ENCODE data around the gene PDE4B. TPM values are rescaled to one million over a fixed set of nuclear protein-coding genes. Genes with fewer than 3 reads are reported as not detected.

PDE4B gene
- total RNA-seq, 2 donors from 2014 or later: 4.3 to 18.0 TPM

DNA sequence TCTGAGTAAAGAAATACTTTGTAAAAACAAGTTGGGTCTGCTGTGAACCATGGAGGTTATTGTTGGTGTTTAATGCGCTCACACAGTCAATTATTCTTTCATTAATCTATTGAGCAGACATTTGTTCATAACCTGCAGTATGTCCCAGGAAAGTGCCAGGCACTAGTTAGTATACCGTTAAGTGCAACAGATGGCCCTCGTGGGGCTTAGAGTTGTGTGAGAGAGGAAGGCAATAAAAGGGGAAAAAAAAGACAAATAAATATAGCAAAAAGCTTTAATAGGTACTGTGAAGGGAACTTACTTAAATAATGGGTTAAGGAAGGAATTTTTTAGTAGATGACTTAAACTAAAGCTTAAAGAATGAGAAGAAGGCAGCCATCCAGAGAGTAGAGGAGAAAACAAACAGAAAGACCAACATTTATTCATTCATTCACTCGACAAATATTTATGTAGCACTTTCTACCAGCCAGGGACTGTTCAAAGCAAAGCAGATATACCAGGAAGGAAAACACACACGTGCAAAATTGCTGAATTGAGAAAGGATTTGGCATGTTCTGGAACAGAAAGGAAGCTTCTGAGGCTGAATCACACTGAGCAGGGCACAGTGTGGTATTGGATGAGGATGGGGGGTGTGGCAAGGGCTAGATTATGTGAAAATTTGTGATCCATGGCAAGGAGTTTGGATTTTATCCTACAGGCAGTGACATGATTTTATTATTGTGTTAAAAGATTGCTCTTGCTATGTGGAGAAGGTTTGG is 445.2 kb downstream of the PDE4B start:
- no peak for DNase-seq
- 83 to 87% methylated on average over 3 to 5 of the region's 5 CpGs for WGBS, 2 experiments (ENCODE audit: insufficient coverage in 1 of 2, insufficient read length in 1 of 2)

DNA sequence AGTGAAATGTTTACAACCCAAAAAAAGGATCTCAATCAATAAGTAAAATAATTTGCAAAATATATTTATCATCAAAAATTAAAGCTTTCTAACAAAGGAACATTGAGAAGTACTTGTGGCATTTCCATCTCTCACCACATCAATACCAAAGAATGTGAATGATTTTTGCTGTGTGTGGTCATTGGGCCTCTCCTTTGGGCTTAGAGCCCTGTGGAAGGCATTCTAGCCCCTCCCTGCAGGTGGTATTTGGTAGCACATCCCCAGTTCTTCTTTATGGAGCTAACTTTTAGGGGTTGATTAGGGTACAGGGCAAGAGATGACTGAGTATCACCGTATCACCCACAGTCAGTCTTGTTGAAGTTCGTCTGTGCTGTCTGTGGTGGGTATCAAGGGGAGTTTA is 447.1 kb downstream of the PDE4B start:
- no peaks in the 10 kb centered on the region for H3K4me1 Mint-ChIP-seq
- no peaks in the 10 kb centered on the region for H3K36me3 ChIP-seq (ENCODE audit: control insufficient read depth, insufficient read depth, low read length)
- H3K9ac ChIP-seq (ENCODE audit: extremely low read depth, low read length, poor library complexity, severe bottlenecking): no peak overlapping the region
- no peak overlapping the region for H3K4me3 ChIP-seq (ENCODE audit: low read length)
- no peak overlapping the region for H3K27ac ChIP-seq (ENCODE audit: low read depth, low read length)
- WGBS, 2 experiments (ENCODE audit: insufficient coverage in 1 of 2, insufficient read length in 1 of 2): 82 to 90% methylated on average over 2 of the region's 2 CpGs
- peak; percentile 52 for DNase-seq
- no peaks in the 10 kb centered on the region for H3K27me3 ChIP-seq (ENCODE audit: control insufficient read depth, insufficient read depth, low read length, poor library complexity, severe bottlenecking)
- no peaks in the 10 kb centered on the region for H3K9me3 Mint-ChIP-seq
- H3K36me3 Mint-ChIP-seq (ENCODE audit: low read depth): no peaks in the 10 kb centered on the region
- H3K9me3 ChIP-seq (ENCODE audit: control insufficient read depth, low read length): no peaks in the 10 kb centered on the region
- H3K27ac Mint-ChIP-seq: no peak overlapping the region
- H3K4me3 Mint-ChIP-seq: no peak overlapping the region
- no peaks in the 10 kb centered on the region for H3K27me3 Mint-ChIP-seq (ENCODE audit: insufficient read depth)
- no peaks in the 10 kb centered on the region for H3K4me1 ChIP-seq (ENCODE audit: control insufficient read depth, insufficient read depth, low read length)
- TF ChIP-seq, protein P1, sequence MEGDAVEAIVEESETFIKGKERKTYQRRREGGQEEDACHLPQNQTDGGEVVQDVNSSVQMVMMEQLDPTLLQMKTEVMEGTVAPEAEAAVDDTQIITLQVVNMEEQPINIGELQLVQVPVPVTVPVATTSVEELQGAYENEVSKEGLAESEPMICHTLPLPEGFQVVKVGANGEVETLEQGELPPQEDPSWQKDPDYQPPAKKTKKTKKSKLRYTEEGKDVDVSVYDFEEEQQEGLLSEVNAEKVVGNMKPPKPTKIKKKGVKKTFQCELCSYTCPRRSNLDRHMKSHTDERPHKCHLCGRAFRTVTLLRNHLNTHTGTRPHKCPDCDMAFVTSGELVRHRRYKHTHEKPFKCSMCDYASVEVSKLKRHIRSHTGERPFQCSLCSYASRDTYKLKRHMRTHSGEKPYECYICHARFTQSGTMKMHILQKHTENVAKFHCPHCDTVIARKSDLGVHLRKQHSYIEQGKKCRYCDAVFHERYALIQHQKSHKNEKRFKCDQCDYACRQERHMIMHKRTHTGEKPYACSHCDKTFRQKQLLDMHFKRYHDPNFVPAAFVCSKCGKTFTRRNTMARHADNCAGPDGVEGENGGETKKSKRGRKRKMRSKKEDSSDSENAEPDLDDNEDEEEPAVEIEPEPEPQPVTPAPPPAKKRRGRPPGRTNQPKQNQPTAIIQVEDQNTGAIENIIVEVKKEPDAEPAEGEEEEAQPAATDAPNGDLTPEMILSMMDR (conservative IDR thresholded peaks at IDR 0.05): peak; percentile 57

More for the DNA sequence above, 445.2 kb downstream of the PDE4B start:
- Histone ChIP-seq H3K36me3 (ENCODE audit: control insufficient read depth, insufficient read depth, low read length) (no peaks in the 10 kb centered on the region), H3K27ac (ENCODE audit: low read depth, low read length) (no peak overlapping the region), H3K4me3 (ENCODE audit: low read length) (no peak overlapping the region), H3K9ac (ENCODE audit: extremely low read depth, low read length, poor library complexity, severe bottlenecking) (no peak overlapping the region), H3K4me1 (ENCODE audit: control insufficient read depth, insufficient read depth, low read length) (no peaks in the 10 kb centered on the region), H3K27me3 (ENCODE audit: control insufficient read depth, insufficient read depth, low read length, poor library complexity, severe bottlenecking) (no peaks in the 10 kb centered on the region), H3K9me3 (ENCODE audit: control insufficient read depth, low read length) (no peaks in the 10 kb centered on the region)
- Mint-ChIP-seq H3K4me1 (no peaks in the 10 kb centered on the region), H3K27me3 (ENCODE audit: insufficient read depth) (no peaks in the 10 kb centered on the region), H3K36me3 (ENCODE audit: low read depth) (no peaks in the 10 kb centered on the region), H3K27ac (no peak overlapping the region), H3K4me3 (no peak overlapping the region), H3K9me3 (no peaks in the 10 kb centered on the region)
- TF ChIP-seq, protein P1 (conservative IDR thresholded peaks at IDR 0.05): no peak

DNA sequence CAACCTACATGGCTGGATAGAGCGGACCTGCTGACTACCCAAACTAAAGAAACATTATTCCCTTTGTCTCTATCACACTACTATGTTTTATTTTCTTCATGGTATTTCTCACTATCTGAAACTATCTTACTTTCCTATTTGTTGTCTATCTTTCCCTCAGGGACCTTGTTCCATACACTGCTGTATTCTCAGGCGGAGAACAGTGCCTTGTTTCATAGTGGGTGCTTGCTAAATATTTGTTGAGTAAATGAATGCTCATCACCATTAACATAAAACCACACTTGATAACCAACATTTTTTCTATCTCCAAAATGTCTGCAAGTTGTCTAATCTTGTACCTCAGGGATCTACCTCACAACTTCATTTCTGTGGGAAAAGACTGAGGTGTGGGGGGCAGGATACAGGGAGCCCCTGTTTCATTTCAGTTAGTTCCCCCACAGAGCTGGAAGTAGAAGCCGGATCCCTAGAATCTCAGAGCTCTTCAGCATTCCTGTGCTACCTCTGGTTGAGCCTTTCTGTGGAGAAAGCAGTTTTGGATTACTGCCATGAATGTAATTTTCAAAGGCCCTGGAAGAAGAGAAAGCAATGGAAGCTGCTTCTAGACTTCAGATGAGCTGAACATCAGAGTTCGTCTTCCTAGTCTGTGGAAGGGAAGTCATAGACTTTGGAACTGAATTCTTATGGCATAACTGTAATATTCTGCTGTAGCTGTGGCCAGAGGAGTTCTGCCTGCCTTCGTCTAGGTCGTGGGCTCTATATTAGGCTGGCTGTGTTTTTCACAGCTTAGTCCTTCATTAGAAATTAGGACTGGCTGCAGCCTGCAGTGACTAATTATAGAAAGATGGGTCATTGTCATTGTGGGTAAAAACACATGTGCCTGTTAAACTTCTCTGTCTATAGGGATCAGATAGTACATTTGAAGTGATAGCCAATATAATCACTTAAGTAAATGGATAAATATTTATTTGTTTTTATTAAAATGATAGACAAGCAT is 448.1 kb downstream of the PDE4B start:
- Histone ChIP-seq H3K4me3 (ENCODE audit: low read length) (no peak overlapping the region), H3K27ac (ENCODE audit: low read depth, low read length) (no peak overlapping the region), H3K36me3 (ENCODE audit: control insufficient read depth, insufficient read depth, low read length) (no peaks in the 10 kb centered on the region), H3K9ac (ENCODE audit: extremely low read depth, low read length, poor library complexity, severe bottlenecking) (no peak overlapping the region), H3K27me3 (ENCODE audit: control insufficient read depth, insufficient read depth, low read length, poor library complexity, severe bottlenecking) (no peaks in the 10 kb centered on the region), H3K9me3 (ENCODE audit: control insufficient read depth, low read length) (no peaks in the 10 kb centered on the region), H3K4me1 (ENCODE audit: control insufficient read depth, insufficient read depth, low read length) (no peaks in the 10 kb centered on the region)
- H3K4me3 Mint-ChIP-seq: no peak overlapping the region
- 90 to 94% methylated on average over 5 of the region's 6 CpGs for WGBS, 2 experiments (ENCODE audit: insufficient coverage in 1 of 2, insufficient read length in 1 of 2)
- H3K36me3 Mint-ChIP-seq (ENCODE audit: low read depth): no peaks in the 10 kb centered on the region
- TF ChIP-seq, protein P1 (conservative IDR thresholded peaks at IDR 0.05): no peak
- DNase-seq: no peak
- no peaks in the 10 kb centered on the region for H3K9me3 Mint-ChIP-seq
- no peak overlapping the region for H3K27ac Mint-ChIP-seq
- H3K27me3 Mint-ChIP-seq (ENCODE audit: insufficient read depth): no peaks in the 10 kb centered on the region
- no peaks in the 10 kb centered on the region for H3K4me1 Mint-ChIP-seq

Measured in endodermal cell (in vitro differentiated cells).